ENCODE results near the gene CPNE2.
A peak's percentile ranks its signal among the peaks of the same experiment; 100 is the strongest.

CPNE2 gene

DNA sequence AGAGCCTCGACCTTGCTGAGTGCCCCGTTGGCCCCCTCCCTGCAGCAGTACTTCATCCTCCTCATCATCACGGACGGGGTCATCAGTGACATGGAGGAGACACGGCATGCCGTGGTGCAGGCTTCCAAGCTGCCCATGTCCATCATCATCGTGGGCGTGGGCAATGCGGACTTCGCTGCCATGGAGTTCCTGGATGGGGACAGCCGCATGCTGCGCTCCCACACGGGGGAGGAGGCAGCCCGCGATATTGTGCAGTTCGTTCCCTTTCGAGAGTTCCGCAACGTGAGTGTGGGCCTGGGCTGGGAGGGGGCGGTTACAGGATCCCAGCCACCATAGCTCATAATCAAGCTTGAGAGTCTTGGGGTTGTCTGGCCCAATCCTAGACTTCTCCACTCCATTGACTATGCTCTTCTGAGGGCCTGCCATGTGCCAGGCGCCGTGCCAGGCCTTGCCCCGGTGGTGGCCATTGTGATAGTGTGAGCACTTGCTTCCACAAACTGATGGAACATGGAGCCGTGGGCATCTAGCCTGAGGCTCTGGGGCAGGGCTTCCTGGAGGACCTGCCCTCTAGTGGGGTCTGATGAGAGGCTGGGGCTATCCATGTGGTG lies 53.8 kb downstream of the CPNE2 start:
- H3K36me3 ChIP-seq (ENCODE audit: control insufficient read depth, insufficient read depth, low read length) = no peaks in the 10 kb centered on the region
- H3K27me3 ChIP-seq (ENCODE audit: insufficient read depth, low read length, poor library complexity) = no peaks in the 10 kb centered on the region
- no peak overlapping the region for H3K27ac ChIP-seq (ENCODE audit: low read depth, low read length)
- DNase-seq = no peak
- no peak overlapping the region for H2BK5ac ChIP-seq (ENCODE audit: low read length)
- H3K23ac ChIP-seq (ENCODE audit: low read length) = no peak overlapping the region
- no peak overlapping the region for H3K4ac ChIP-seq (ENCODE audit: low read depth, low read length)
- H3K79me2 ChIP-seq (ENCODE audit: control insufficient read depth, insufficient read depth, low read length) = no peaks in the 10 kb centered on the region
- H2AK5ac ChIP-seq (ENCODE audit: low read length) = no peak overlapping the region
- H3K56ac ChIP-seq (ENCODE audit: low read length) = no peak overlapping the region
- H4K5ac ChIP-seq (ENCODE audit: low read length) = no peak overlapping the region
- no CpG with 5 or more reads among the region's 24 CpGs for WGBS (ENCODE audit: extremely low coverage, insufficient coverage, low lambda C conversion rate)
- no peak overlapping the region for H3K4me3 ChIP-seq (ENCODE audit: low read length)
- no peak overlapping the region for H3K9ac ChIP-seq (ENCODE audit: low read length)
- H3K79me1 ChIP-seq (ENCODE audit: low read length) = no peaks in the 10 kb centered on the region
- H3K18ac ChIP-seq (ENCODE audit: low read length) = no peak overlapping the region
- no peak overlapping the region for H2BK15ac ChIP-seq (replicated peaks; ENCODE audit: low read depth)
- H4K8ac ChIP-seq (ENCODE audit: low read depth, low read length) = no peak overlapping the region
- H2BK120ac ChIP-seq (ENCODE audit: low read depth, low read length) = no peak overlapping the region
- H3K4me2 ChIP-seq (ENCODE audit: low read length) = no peak overlapping the region
- peaks cover 7% of the 10 kb centered on the region for H3K4me1 ChIP-seq (ENCODE audit: control insufficient read depth, low read depth, low read length)

DNA sequence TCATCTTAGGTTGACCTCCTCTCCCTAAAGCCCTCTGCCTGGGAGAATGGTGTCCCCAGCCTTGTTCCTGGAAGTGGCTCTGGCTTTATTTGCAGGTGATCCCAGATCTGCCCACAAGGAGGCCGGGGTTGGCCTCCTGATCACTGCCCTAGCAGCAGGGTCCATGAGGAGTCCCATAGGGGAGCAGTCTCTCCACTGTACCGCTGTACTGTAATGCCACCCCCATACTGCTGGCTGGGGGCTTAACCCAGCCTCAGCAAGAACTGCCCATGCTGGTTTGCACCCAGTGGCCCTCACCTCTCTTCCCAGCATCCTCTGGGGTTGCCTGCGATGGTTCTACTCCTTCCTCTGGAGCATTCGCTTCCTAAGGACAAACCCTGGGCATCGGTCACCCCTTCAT lies 54.4 kb downstream of the CPNE2 start:
- Histone ChIP-seq H3K4me2 (ENCODE audit: low read length) (no peak overlapping the region), H3K23ac (ENCODE audit: low read length) (no peak overlapping the region), H3K27me3 (ENCODE audit: insufficient read depth, low read length, poor library complexity) (no peaks in the 10 kb centered on the region), H2AK5ac (ENCODE audit: low read length) (no peak overlapping the region), H2BK15ac (replicated peaks; ENCODE audit: low read depth) (no peak overlapping the region), H3K36me3 (ENCODE audit: control insufficient read depth, insufficient read depth, low read length) (no peaks in the 10 kb centered on the region), H3K79me1 (ENCODE audit: low read length) (no peaks in the 10 kb centered on the region), H4K5ac (ENCODE audit: low read length) (no peak overlapping the region), H3K4ac (ENCODE audit: low read depth, low read length) (no peak overlapping the region), H2BK5ac (ENCODE audit: low read length) (no peak overlapping the region), H3K56ac (ENCODE audit: low read length) (no peak overlapping the region), H3K4me3 (ENCODE audit: low read length) (no peak overlapping the region), H3K18ac (ENCODE audit: low read length) (no peak overlapping the region), H3K27ac (ENCODE audit: low read depth, low read length) (no peak overlapping the region), H3K79me2 (ENCODE audit: control insufficient read depth, insufficient read depth, low read length) (no peaks in the 10 kb centered on the region), H3K9ac (ENCODE audit: low read length) (no peak overlapping the region), H3K4me1 (ENCODE audit: control insufficient read depth, low read depth, low read length) (peaks cover 8% of the 10 kb centered on the region), H4K8ac (ENCODE audit: low read depth, low read length) (no peak overlapping the region), H2BK120ac (ENCODE audit: low read depth, low read length) (no peak overlapping the region)
- DNase-seq = peak; percentile 72
- WGBS (ENCODE audit: extremely low coverage, insufficient coverage, low lambda C conversion rate) = no CpG with 5 or more reads among the region's 5 CpGs

DNA sequence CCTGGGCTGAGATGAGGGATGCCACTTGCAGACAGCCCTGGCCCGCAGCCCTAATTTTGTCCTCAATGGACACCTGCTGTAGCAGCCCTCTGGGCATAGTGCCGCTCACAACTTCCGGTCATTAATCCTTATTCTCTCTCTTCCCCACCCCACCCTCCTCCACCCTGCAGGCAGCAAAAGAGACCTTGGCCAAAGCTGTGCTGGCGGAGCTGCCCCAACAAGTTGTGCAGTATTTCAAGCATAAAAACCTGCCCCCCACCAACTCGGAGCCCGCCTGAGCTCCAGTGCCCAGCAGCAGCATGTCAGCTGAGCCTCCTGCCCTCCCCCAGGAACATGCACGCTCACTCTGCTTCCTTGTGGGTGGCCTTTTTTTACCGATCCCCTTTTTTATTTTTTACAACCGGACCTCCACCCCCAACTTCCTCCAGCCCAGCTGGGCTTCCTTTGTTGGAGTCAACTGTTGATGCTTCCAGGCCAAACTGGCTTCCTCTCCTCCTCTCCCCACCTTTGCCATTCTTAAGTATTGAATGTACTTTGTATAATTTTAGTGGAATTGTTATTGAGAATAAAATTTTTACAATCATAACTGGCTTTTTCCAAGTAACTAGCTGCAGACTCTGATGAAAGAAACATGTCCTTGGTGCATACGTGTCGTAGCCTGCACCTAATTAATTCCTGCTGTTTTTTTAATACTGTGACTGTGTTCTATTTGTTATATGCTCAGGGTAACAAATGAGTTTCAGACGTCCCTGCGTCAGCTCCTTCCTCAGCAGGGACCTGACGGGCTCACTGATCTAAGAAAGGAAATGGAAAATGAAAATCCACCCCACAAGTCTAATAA lies 55.2 kb downstream of the CPNE2 start:
- no peak for DNase-seq
- H3K36me3 ChIP-seq (ENCODE audit: control insufficient read depth, insufficient read depth, low read length) = peaks cover 2% of the 10 kb centered on the region
- no peaks in the 10 kb centered on the region for H3K27me3 ChIP-seq (ENCODE audit: insufficient read depth, low read length, poor library complexity)
- H3K9ac ChIP-seq (ENCODE audit: low read length) = no peak overlapping the region
- H4K5ac ChIP-seq (ENCODE audit: low read length) = no peak overlapping the region
- H3K4me3 ChIP-seq (ENCODE audit: low read length) = no peak overlapping the region
- no peak overlapping the region for H2AK5ac ChIP-seq (ENCODE audit: low read length)
- peak overlapping the region; percentile 16 for H3K18ac ChIP-seq (ENCODE audit: low read length)
- no peak overlapping the region for H3K4me2 ChIP-seq (ENCODE audit: low read length)
- no peak overlapping the region for H3K4ac ChIP-seq (ENCODE audit: low read depth, low read length)
- H3K27ac ChIP-seq (ENCODE audit: low read depth, low read length) = no peak overlapping the region
- H2BK120ac ChIP-seq (ENCODE audit: low read depth, low read length) = no peak overlapping the region
- no peak overlapping the region for H2BK5ac ChIP-seq (ENCODE audit: low read length)
- H2BK15ac ChIP-seq (replicated peaks; ENCODE audit: low read depth) = no peak overlapping the region
- H3K56ac ChIP-seq (ENCODE audit: low read length) = peak overlapping the region; percentile 67
- H3K79me1 ChIP-seq (ENCODE audit: low read length) = no peaks in the 10 kb centered on the region
- H3K79me2 ChIP-seq (ENCODE audit: control insufficient read depth, insufficient read depth, low read length) = no peaks in the 10 kb centered on the region
- peaks cover 8% of the 10 kb centered on the region for H3K4me1 ChIP-seq (ENCODE audit: control insufficient read depth, low read depth, low read length)
- H4K8ac ChIP-seq (ENCODE audit: low read depth, low read length) = no peak overlapping the region
- H3K23ac ChIP-seq (ENCODE audit: low read length) = no peak overlapping the region
- no CpG with 5 or more reads among the region's 14 CpGs for WGBS (ENCODE audit: extremely low coverage, insufficient coverage, low lambda C conversion rate)

DNA sequence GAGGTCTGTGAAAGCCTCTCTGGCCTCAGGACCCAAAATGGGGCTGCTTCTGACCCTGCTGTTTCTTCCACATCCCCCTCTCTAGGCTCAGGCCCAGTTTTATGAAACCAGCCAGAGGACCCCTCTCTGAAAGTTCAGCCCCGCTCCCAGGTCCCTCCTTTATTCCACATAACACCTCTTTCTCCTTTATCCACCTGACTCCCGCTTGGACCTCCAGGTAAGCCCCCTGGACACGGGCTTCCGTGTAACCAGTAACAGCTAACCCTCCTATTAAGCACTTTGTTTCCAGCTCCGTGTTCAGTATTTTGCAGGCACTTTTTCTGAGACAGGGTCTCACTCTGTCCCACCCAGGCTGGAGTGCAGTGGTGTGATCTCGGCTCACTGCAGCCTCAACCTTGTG lies 56.1 kb downstream of the CPNE2 start:
- Histone ChIP-seq H2BK15ac (replicated peaks; ENCODE audit: low read depth) (no peak overlapping the region), H2BK5ac (ENCODE audit: low read length) (no peak overlapping the region), H3K56ac (ENCODE audit: low read length) (no peak overlapping the region), H3K4me3 (ENCODE audit: low read length) (no peak overlapping the region), H2BK120ac (ENCODE audit: low read depth, low read length) (no peak overlapping the region), H3K9ac (ENCODE audit: low read length) (no peak overlapping the region), H2AK5ac (ENCODE audit: low read length) (no peak overlapping the region), H3K4me2 (ENCODE audit: low read length) (no peak overlapping the region), H3K79me2 (ENCODE audit: control insufficient read depth, insufficient read depth, low read length) (no peaks in the 10 kb centered on the region), H4K8ac (ENCODE audit: low read depth, low read length) (no peak overlapping the region), H3K4me1 (ENCODE audit: control insufficient read depth, low read depth, low read length) (peaks cover 8% of the 10 kb centered on the region), H3K23ac (ENCODE audit: low read length) (no peak overlapping the region), H3K79me1 (ENCODE audit: low read length) (no peaks in the 10 kb centered on the region), H3K4ac (ENCODE audit: low read depth, low read length) (no peak overlapping the region), H3K27ac (ENCODE audit: low read depth, low read length) (no peak overlapping the region), H3K18ac (ENCODE audit: low read length) (no peak overlapping the region), H3K36me3 (ENCODE audit: control insufficient read depth, insufficient read depth, low read length) (peaks cover 2% of the 10 kb centered on the region), H3K27me3 (ENCODE audit: insufficient read depth, low read length, poor library complexity) (no peaks in the 10 kb centered on the region), H4K5ac (ENCODE audit: low read length) (no peak overlapping the region)
- no CpG with 5 or more reads among the region's 6 CpGs for WGBS (ENCODE audit: extremely low coverage, insufficient coverage, low lambda C conversion rate)
- DNase-seq = no peak

DNA sequence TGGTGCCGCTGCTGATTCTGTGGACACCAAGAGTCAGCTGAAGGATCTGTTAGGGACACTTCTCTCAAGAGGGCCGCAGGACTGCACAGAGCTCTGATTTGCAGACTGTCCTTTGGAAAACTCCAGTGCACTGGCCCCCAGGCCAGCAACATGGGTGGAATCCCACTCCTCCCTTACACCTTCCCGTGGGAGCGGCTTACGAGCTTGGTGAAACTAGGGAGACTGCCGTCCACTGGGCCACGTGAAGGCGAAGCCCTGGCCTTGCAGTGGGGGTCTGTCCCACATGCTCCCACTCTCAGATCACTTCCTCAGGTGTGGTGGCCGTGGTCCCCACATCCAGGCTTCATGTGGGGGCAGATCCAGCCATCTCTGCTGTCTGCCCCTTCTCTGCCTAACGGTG lies 57.0 kb downstream of the CPNE2 start:
- no peak overlapping the region for H3K23ac ChIP-seq (ENCODE audit: low read length)
- DNase-seq = no peak
- H3K4me1 ChIP-seq (ENCODE audit: control insufficient read depth, low read depth, low read length) = peaks cover 8% of the 10 kb centered on the region
- H3K4ac ChIP-seq (ENCODE audit: low read depth, low read length) = no peak overlapping the region
- WGBS (ENCODE audit: extremely low coverage, insufficient coverage, low lambda C conversion rate) = no CpG with 5 or more reads among the region's 10 CpGs
- H3K79me2 ChIP-seq (ENCODE audit: control insufficient read depth, insufficient read depth, low read length) = no peaks in the 10 kb centered on the region
- no peak overlapping the region for H3K4me3 ChIP-seq (ENCODE audit: low read length)
- no peak overlapping the region for H2AK5ac ChIP-seq (ENCODE audit: low read length)
- H4K5ac ChIP-seq (ENCODE audit: low read length) = no peak overlapping the region
- H3K56ac ChIP-seq (ENCODE audit: low read length) = no peak overlapping the region
- H3K27ac ChIP-seq (ENCODE audit: low read depth, low read length) = no peak overlapping the region
- H3K27me3 ChIP-seq (ENCODE audit: insufficient read depth, low read length, poor library complexity) = no peaks in the 10 kb centered on the region
- no peak overlapping the region for H2BK15ac ChIP-seq (replicated peaks; ENCODE audit: low read depth)
- H3K4me2 ChIP-seq (ENCODE audit: low read length) = no peak overlapping the region
- H4K8ac ChIP-seq (ENCODE audit: low read depth, low read length) = no peak overlapping the region
- no peak overlapping the region for H2BK5ac ChIP-seq (ENCODE audit: low read length)
- no peaks in the 10 kb centered on the region for H3K79me1 ChIP-seq (ENCODE audit: low read length)
- H3K18ac ChIP-seq (ENCODE audit: low read length) = no peak overlapping the region
- H2BK120ac ChIP-seq (ENCODE audit: low read depth, low read length) = no peak overlapping the region
- peaks cover 2% of the 10 kb centered on the region for H3K36me3 ChIP-seq (ENCODE audit: control insufficient read depth, insufficient read depth, low read length)
- no peak overlapping the region for H3K9ac ChIP-seq (ENCODE audit: low read length)

Data from mesendoderm (in vitro differentiated cells).